ENCODE data around the gene PSMB2.

PSMB2 gene

DNA sequence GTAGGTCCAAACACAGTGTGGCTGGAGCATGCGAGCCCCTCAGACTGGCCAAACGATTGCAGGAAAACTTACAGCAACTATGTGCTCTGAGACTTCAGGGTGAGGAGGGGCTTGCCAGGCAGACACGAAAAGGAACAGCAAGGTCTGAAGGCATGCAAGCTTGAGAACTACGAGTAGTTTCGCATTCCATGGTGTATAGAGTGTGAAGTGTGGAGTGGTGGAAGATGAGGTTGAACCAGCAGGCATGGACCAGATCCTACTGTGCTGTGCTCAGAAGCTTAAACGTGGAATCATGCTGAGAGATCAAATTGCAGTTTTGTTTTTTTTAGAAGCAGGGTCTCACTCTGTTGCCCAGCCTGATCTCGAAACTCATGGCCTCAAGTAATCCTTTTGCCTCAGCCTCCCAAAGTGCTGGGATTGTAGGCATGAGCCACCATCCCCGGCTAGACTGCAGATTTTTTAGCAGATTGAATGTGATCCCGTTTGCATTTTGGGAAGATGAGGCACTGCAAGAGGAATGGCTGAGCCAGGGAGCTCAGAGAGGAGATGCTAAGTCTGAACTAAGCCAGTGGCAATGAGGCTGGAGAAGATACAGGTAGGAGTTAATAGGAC is 73.3 kb downstream of the PSMB2 start:
- DNase-seq (ENCODE audit: low read depth in 1 of 2, low spot score in 1 of 2), result no peak
- H3K4me3 ChIP-seq (replicated peaks; ENCODE audit: insufficient read depth, low read length), result no peak overlapping the region
- TF ChIP-seq, protein P1, sequence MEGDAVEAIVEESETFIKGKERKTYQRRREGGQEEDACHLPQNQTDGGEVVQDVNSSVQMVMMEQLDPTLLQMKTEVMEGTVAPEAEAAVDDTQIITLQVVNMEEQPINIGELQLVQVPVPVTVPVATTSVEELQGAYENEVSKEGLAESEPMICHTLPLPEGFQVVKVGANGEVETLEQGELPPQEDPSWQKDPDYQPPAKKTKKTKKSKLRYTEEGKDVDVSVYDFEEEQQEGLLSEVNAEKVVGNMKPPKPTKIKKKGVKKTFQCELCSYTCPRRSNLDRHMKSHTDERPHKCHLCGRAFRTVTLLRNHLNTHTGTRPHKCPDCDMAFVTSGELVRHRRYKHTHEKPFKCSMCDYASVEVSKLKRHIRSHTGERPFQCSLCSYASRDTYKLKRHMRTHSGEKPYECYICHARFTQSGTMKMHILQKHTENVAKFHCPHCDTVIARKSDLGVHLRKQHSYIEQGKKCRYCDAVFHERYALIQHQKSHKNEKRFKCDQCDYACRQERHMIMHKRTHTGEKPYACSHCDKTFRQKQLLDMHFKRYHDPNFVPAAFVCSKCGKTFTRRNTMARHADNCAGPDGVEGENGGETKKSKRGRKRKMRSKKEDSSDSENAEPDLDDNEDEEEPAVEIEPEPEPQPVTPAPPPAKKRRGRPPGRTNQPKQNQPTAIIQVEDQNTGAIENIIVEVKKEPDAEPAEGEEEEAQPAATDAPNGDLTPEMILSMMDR (IDR thresholded peaks at IDR 0.05; ENCODE audit: insufficient read depth, low read length), result no peak
- TF ChIP-seq SPI1 (IDR thresholded peaks at IDR 0.05; ENCODE audit: borderline replicate concordance, low read depth) (no peak), POLR2AphosphoS5 (IDR thresholded peaks at IDR 0.05; ENCODE audit: low read depth) (no peak), GABPA (IDR thresholded peaks at IDR 0.05; ENCODE audit: low read depth) (no peak)
- TF ChIP-seq, protein P2, sequence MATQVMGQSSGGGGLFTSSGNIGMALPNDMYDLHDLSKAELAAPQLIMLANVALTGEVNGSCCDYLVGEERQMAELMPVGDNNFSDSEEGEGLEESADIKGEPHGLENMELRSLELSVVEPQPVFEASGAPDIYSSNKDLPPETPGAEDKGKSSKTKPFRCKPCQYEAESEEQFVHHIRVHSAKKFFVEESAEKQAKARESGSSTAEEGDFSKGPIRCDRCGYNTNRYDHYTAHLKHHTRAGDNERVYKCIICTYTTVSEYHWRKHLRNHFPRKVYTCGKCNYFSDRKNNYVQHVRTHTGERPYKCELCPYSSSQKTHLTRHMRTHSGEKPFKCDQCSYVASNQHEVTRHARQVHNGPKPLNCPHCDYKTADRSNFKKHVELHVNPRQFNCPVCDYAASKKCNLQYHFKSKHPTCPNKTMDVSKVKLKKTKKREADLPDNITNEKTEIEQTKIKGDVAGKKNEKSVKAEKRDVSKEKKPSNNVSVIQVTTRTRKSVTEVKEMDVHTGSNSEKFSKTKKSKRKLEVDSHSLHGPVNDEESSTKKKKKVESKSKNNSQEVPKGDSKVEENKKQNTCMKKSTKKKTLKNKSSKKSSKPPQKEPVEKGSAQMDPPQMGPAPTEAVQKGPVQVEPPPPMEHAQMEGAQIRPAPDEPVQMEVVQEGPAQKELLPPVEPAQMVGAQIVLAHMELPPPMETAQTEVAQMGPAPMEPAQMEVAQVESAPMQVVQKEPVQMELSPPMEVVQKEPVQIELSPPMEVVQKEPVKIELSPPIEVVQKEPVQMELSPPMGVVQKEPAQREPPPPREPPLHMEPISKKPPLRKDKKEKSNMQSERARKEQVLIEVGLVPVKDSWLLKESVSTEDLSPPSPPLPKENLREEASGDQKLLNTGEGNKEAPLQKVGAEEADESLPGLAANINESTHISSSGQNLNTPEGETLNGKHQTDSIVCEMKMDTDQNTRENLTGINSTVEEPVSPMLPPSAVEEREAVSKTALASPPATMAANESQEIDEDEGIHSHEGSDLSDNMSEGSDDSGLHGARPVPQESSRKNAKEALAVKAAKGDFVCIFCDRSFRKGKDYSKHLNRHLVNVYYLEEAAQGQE (IDR thresholded peaks at IDR 0.05; ENCODE audit: insufficient replicate concordance, low read depth), result no peak
- no peak overlapping the region for H3K27ac ChIP-seq (replicated peaks)
- no peaks in the 10 kb centered on the region for H3K27me3 ChIP-seq (ENCODE audit: insufficient read depth, poor library complexity, severe bottlenecking)

DNA sequence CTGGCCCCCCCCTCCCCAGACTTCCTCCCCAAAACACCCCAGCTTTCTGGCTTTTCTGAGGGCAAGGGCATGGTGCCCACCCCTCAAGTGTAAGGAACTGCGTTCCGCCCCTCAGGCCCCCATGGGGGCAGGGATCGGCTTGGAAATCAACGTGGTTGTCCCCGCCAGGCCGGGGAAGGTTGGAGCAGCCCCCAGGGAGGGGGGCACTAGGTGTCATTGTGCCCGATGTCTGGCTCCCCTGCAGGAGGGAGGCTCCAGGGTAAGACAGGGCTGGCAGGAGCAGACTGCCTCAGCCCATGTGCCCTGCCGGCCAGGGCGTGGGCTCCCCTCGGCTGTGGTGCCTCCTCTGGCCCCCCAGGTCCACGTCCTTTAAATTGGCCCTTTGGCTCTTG is 75.6 kb downstream of the PSMB2 start:
- TF ChIP-seq GABPA (IDR thresholded peaks at IDR 0.05; ENCODE audit: low read depth), result no peak
- no peak for TF ChIP-seq SPI1 (IDR thresholded peaks at IDR 0.05; ENCODE audit: borderline replicate concordance, low read depth)
- TF ChIP-seq, protein P1 (IDR thresholded peaks at IDR 0.05; ENCODE audit: insufficient read depth, low read length), result no peak
- no peak for TF ChIP-seq POLR2AphosphoS5 (IDR thresholded peaks at IDR 0.05; ENCODE audit: low read depth)
- TF ChIP-seq, protein P2 (IDR thresholded peaks at IDR 0.05; ENCODE audit: insufficient replicate concordance, low read depth), result no peak
- H3K4me3 ChIP-seq (replicated peaks; ENCODE audit: insufficient read depth, low read length), result no peak overlapping the region
- H3K27me3 ChIP-seq (ENCODE audit: insufficient read depth, poor library complexity, severe bottlenecking), result no peaks in the 10 kb centered on the region
- no peak overlapping the region for H3K27ac ChIP-seq (replicated peaks)
- no peak for DNase-seq (ENCODE audit: low read depth in 1 of 2, low spot score in 1 of 2)

- no peak overlapping the region for H3K4me3 ChIP-seq (replicated peaks; ENCODE audit: insufficient read depth, low read length)
- no peak overlapping the region for H3K27ac ChIP-seq (replicated peaks)
- TF ChIP-seq, protein P2 (IDR thresholded peaks at IDR 0.05; ENCODE audit: insufficient replicate concordance, low read depth), result no peak
- no peak for TF ChIP-seq POLR2AphosphoS5 (IDR thresholded peaks at IDR 0.05; ENCODE audit: low read depth)
- TF ChIP-seq SPI1 (IDR thresholded peaks at IDR 0.05; ENCODE audit: borderline replicate concordance, low read depth), result no peak
- TF ChIP-seq, protein P1 (IDR thresholded peaks at IDR 0.05; ENCODE audit: insufficient read depth, low read length), result no peak
- TF ChIP-seq GABPA (IDR thresholded peaks at IDR 0.05; ENCODE audit: low read depth), result no peak
- DNase-seq (ENCODE audit: low read depth in 1 of 2, low spot score in 1 of 2), result no peak
- H3K27me3 ChIP-seq (ENCODE audit: insufficient read depth, poor library complexity, severe bottlenecking), result no peaks in the 10 kb centered on the region
Observed at GRCh38 chr1:35564884-35565741, 76.2 kb downstream of the PSMB2 start.

All from HL-60 (cell line).